ENCODE data around the gene KIAA1671.

GRCh38 chr22:25110596-25110845 is 158.0 kb downstream of the KIAA1671 start:
- TF ChIP-seq CTCF (IDR thresholded peaks at IDR 0.05; ENCODE audit: insufficient read depth, low read length, poor library complexity, severe bottlenecking) (no peak), EZH2phosphoT487 (conservative IDR thresholded peaks at IDR 0.05; ENCODE audit: low read length) (no peak)

Measured in SU-DHL-6 (cell line).